PC-3 (cell line): ENCODE results near the gene CSNK1A1L.

Source experiments
- CTCF ChIP-seq: fragments of 300-600 bp; sonication (generic); conservative IDR thresholded peaks from 2 replicates; pipeline ENCODE4 v1.5.1; 2017; ENCODE audit warnings: antibody characterized with exemption, low read depth, mild to moderate bottlenecking, low read length
- EZH2 ChIP-seq: fragments of 300-600 bp; sonication (generic); IDR thresholded peaks from one replicate; pipeline ENCODE4 v1.6.1; 2017; ENCODE audit warnings: antibody characterized with exemption, mild to moderate bottlenecking, low read length; ENCODE audit not compliant: unreplicated experiment
- EZH2phosphoT487 ChIP-seq: fragments of 300-600 bp; sonication (generic); IDR thresholded peaks from 2 replicates; pipeline ENCODE4 v1.6.1; 2018; ENCODE audit warnings: mild to moderate bottlenecking, antibody characterized with exemption, low read length, borderline replicate concordance

GRCh38 chr13:37069597-37070103 lies 35.8 kb downstream of the CSNK1A1L start:
- TF ChIP-seq EZH2 (no peak), CTCF (no peak), EZH2phosphoT487 (no peak)
